GM23248 (cell line): ENCODE results near the gene APEH.

Experiments
- EZH2 ChIP-seq: fragments of 200-600 bp; sonication (generic); IDR thresholded peaks from 2 replicates; pipeline ENCODE4 v1.6.1; 2018; ENCODE audit warnings: antibody characterized with exemption, mild to moderate bottlenecking; ENCODE audit not compliant: insufficient read depth, poor library complexity, severe bottlenecking
- EZH2phosphoT487 ChIP-seq: fragments of 200-600 bp; sonication (generic); IDR thresholded peaks from 2 replicates; pipeline ENCODE4 v1.6.1; 2018; ENCODE audit warnings: antibody characterized with exemption, moderate library complexity, mild to moderate bottlenecking, low read depth; ENCODE audit not compliant: insufficient read depth

DNA sequence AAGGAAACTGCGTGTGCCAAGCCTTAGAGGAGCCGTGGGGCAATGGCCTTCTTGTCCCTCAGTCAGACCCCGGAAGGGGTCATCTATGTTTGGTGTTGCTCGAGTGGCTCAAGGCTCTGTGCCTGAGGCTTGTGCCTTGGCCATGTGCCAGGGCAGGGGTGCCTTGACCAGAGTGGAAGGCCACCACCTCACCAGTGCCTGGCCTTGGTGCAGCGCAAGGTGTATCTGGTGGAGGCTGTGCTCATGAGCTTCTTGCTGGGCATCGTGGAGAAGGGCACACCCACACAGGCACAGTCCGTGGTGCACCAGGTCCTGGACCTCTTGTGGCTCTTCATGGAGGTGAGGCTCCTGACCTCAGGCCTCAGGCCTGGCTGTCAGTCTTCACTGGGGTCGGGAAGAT is 25.9 kb downstream of the APEH start:
- no peak for TF ChIP-seq EZH2
- no peak for TF ChIP-seq EZH2phosphoT487
